HepG2 (cell line): Measurements from ENCODE around the gene GRB7. TPM values are rescaled to one million over a fixed set of nuclear protein-coding genes. Genes with fewer than 3 reads are reported as not detected.

Experiments used
- ATAC-seq: fragments of 200-7000 bp; cut with Tn5 transposase; 3 replicates; pipeline ENCODE4 v1.9.1; 2020; ENCODE audit warnings: mild to moderate bottlenecking, moderate library complexity
- BruUV-seq: library from RNA; stranded (reverse); fragments of 400-500 nt; replicated peaks from 2 replicates; lab custom pipeline; 2021; lab: Mats Ljungman, UMichigan
- CTCF ChIA-PET: fragments of 300-600 bp; formaldehyde crosslinking; extraction: SDS; loops from one replicate; lab custom pipeline; 2021; ENCODE audit warnings: low total read pairs, inconsistent platforms, low intra/inter-chr PET ratio; lab: Yijun Ruan, JAX
- POLR2A ChIA-PET: fragments of 350-600 bp; sonication (Branson Sonifier 250); formaldehyde crosslinking; loops from one replicate; lab custom pipeline; 2020; ENCODE audit warnings: antibody characterized with exemption, inconsistent platforms; lab: Yijun Ruan, JAX
- DNase-seq: peaks from one replicate; pipeline ENCODE4 v3.0.0-alpha.2; 2015; ENCODE audit warnings: low spot score
- FAIRE-seq: peaks from 3 replicates; lab custom pipeline; 2011; peaks lifted over from hg19 to GRCh38; lab: Jason Lieb, UNC
- H2AFZ ChIP-seq: one replicate; pipeline ENCODE4 v1.6.1; 2011; ENCODE audit warnings: low read length, inconsistent platforms
- H3K27ac ChIP-seq: fragments of 300-600 bp; 3 replicates; pipeline ENCODE4 v1.8.0; 2011; ENCODE audit warnings: mixed run types, mild to moderate bottlenecking, mixed read lengths, low read length, inconsistent platforms; ENCODE audit not compliant: insufficient read depth; ENCODE audit errors: extremely low read length
- H3K27me3 ChIP-seq, 2 experiments: fragments of 200-600 bp in 1 of 2; 2 replicates in 1 of 2; 3 replicates in 1 of 2; pipeline versions ENCODE4 v1.6.0 to v1.8.0; 2011; ENCODE audit warnings: low read length in 2 of 2, mild to moderate bottlenecking in 2 of 2, moderate library complexity in 2 of 2, inconsistent platforms in 1 of 2; ENCODE audit not compliant: insufficient read depth in 2 of 2, control insufficient read depth in 1 of 2
- H3K36me3 ChIP-seq, 2 experiments: fragments of 200-600 bp in 1 of 2; replicated peaks in 1 of 2; 2 replicates in 1 of 2; 3 replicates in 1 of 2; pipeline versions ENCODE4 v1.5.1 to v1.8.0; 2011; ENCODE audit warnings: low read length in 2 of 2, inconsistent platforms in 1 of 2; ENCODE audit not compliant: insufficient read depth in 2 of 2, control insufficient read depth in 1 of 2
- H3K4me1 ChIP-seq: 2 replicates; pipeline ENCODE4 v1.5.1; 2012; ENCODE audit warnings: low read length, inconsistent platforms; ENCODE audit not compliant: insufficient read depth
- H3K4me2 ChIP-seq: 2 replicates; pipeline ENCODE4 v1.6.0; 2011; ENCODE audit warnings: low read depth, low read length, inconsistent platforms
- H3K4me3 ChIP-seq, 3 experiments: fragments of 200-600 bp in 1 of 3; sonication (generic), shearing (Covaris generic) in 1 of 3; replicated peaks in 1 of 3; 2 replicates each; pipeline ENCODE4 v1.5.1; 2011 to 2016; ENCODE audit warnings: low read length in 3 of 3, inconsistent platforms in 2 of 3, low read depth in 2 of 3, mild to moderate bottlenecking in 2 of 3, control low read depth in 1 of 3, mixed read lengths in 1 of 3; ENCODE audit not compliant: insufficient read depth in 1 of 3
- H3K79me2 ChIP-seq: one replicate; pipeline ENCODE4 v1.6.1; 2011; ENCODE audit warnings: low read length, inconsistent platforms; ENCODE audit not compliant: insufficient read depth
- H3K9ac ChIP-seq: 2 replicates; pipeline ENCODE4 v1.6.0; 2011; ENCODE audit warnings: mild to moderate bottlenecking, low read depth, low read length, inconsistent platforms; ENCODE audit not compliant: insufficient read depth
- H3K9me3 ChIP-seq: 2 replicates; pipeline ENCODE4 v1.5.1; 2012; ENCODE audit warnings: mild to moderate bottlenecking, low read length
- H4K20me1 ChIP-seq: 2 replicates; pipeline ENCODE4 v1.6.0; 2011; ENCODE audit warnings: inconsistent platforms, mild to moderate bottlenecking, low read length, moderate library complexity; ENCODE audit not compliant: insufficient read depth
- BRD4 ChIP-seq: sonication (generic); formaldehyde crosslinking; IDR thresholded peaks from 2 replicates; pipeline ENCODE4 v1.4.0; 2020; ENCODE audit warnings: missing genetic modification reagents
- EZH2 ChIP-seq: conservative IDR thresholded peaks from 2 replicates; pipeline ENCODE4 v1.6.1; 2012; ENCODE audit warnings: mild to moderate bottlenecking, low read depth, low read length, moderate library complexity
- MTA3 ChIP-seq: sonication (generic); formaldehyde crosslinking; IDR thresholded peaks from 2 replicates; pipeline ENCODE4 v1.4.0; 2020; ENCODE audit warnings: missing genetic modification reagents
- POLR2A ChIP-seq, 2 experiments: IDR thresholded peaks; 2 replicates each; pipeline ENCODE4 v1.6.1; 2011; ENCODE audit warnings: low read depth in 2 of 2, low read length in 2 of 2, mild to moderate bottlenecking in 1 of 2, moderate library complexity in 1 of 2; ENCODE audit not compliant: insufficient read depth in 1 of 2
- POLR2AphosphoS5 ChIP-seq: IDR thresholded peaks from 2 replicates; pipeline ENCODE4 v1.6.1; 2012; ENCODE audit warnings: low read depth, low read length
- REXO4 ChIP-seq: sonication (generic); formaldehyde crosslinking; IDR thresholded peaks from 2 replicates; pipeline ENCODE4 v1.8.0; 2022; ENCODE audit warnings: missing genetic modification reagents, mild to moderate bottlenecking, borderline replicate concordance
- RFX3 ChIP-seq: IDR thresholded peaks from 2 replicates; pipeline ENCODE4 v1.6.1; 2016; ENCODE audit warnings: missing biosample characterization, missing genetic modification reagents
- ZBTB2 ChIP-seq: sonication (generic); formaldehyde crosslinking; IDR thresholded peaks from 2 replicates; pipeline ENCODE4 v1.8.0; 2022; ENCODE audit warnings: low read depth, missing genetic modification reagents
- ZNF225 ChIP-seq: sonication (generic); formaldehyde crosslinking; IDR thresholded peaks from 2 replicates; pipeline ENCODE4 v1.4.0; 2020; ENCODE audit warnings: mild to moderate bottlenecking, missing genetic modification reagents
- ZNF3 ChIP-seq: IDR thresholded peaks from 2 replicates; pipeline ENCODE4 v1.7.0; 2017; ENCODE audit warnings: inconsistent platforms
- ZNF432 ChIP-seq: sonication (generic); formaldehyde crosslinking; IDR thresholded peaks from 2 replicates; pipeline ENCODE4 v1.5.0; 2020; ENCODE audit warnings: missing genetic modification reagents, mild to moderate bottlenecking, borderline replicate concordance
- ZNF646 ChIP-seq: sonication (generic); formaldehyde crosslinking; IDR thresholded peaks from 2 replicates; pipeline ENCODE4 v1.9.0; 2021; ENCODE audit warnings: mild to moderate bottlenecking, missing genetic modification reagents
- WGBS: methylation state at CpG from one replicate; pipeline ENCODE4 v1.1.6; 2017; ENCODE audit warnings: low lambda C conversion rate; 5-methylcytosine and 5-hydroxymethylcytosine counted together
- in situ Hi-C: cut with HindIII; loops from 2 replicates; pipeline ENCODE4 v1.10.0; 2017; ENCODE audit warnings: low pct_unique_long_range_greater_than_20kb; ENCODE audit not compliant: extremely low pct_ligation_motif_present
- intact Hi-C: fragments of 100-400 bp; cut with micrococcal nuclease; formaldehyde crosslinking; loops from one replicate; pipeline ENCODE4 v1.10.0; 2022; ENCODE audit not compliant: unreplicated experiment
- polyA plus RNA-seq, 8 experiments: library from polyadenylated mRNA; depleted of rRNA in 3 of 8; stranded (reverse) in 7 of 8; unstranded in 1 of 8; fragments of >200 nt; fragmentation: Illumina TruSeq in 4 of 8; extraction: Trizol in 4 of 8; gene quantifications; 2 replicates each; pipeline versions ENCODE4 v1.2.1 to v1.2.3, GENCODE V29; 2011 to 2016; ENCODE audit warnings: low read depth in 4 of 8, missing spikeins in 1 of 8, mixed read lengths in 1 of 8; ENCODE audit not compliant: insufficient read depth in 1 of 8
- total RNA-seq, 5 experiments: library from RNA; depleted of rRNA; stranded (reverse); fragments of >200 nt; fragmentation: Illumina TruSeq; extraction: Trizol; gene quantifications; 2 replicates each; pipeline ENCODE4 v1.2.3, GENCODE V29; 2016; ENCODE audit warnings: low read depth in 1 of 5
- TF ChIP-seq, protein P1 (sequence below): sonication (generic); formaldehyde crosslinking; IDR thresholded peaks from 2 replicates; pipeline ENCODE4 v1.5.1; 2020; ENCODE audit warnings: missing genetic modification reagents, mild to moderate bottlenecking, borderline replicate concordance
- TF ChIP-seq, protein P2 (sequence below): IDR thresholded peaks from 2 replicates; pipeline ENCODE4 v1.6.1; 2016; ENCODE audit warnings: missing compliant biosample characterization, missing genetic modification reagents, borderline replicate concordance

GRB7 gene
- total and polyA plus RNA-seq, 2 of the 13 experiments (the other 11 are each of a cell fraction or from before 2014, with no cell fraction given), result 60.2 to 77.7 TPM

GRCh38 chr17:39792526-39793221 is 54.9 kb downstream of the GRB7 start:
- H3K4me1 ChIP-seq, result no peaks in the 10 kb centered on the region
- H3K9me3 ChIP-seq, result no peaks in the 10 kb centered on the region
- in situ Hi-C loops, result no loop called here
- no peak overlapping the region for H3K9ac ChIP-seq
- 19% methylated on average over 10 of the region's 10 CpGs for WGBS
- ATAC-seq (no peak), DNase-seq (no peak), FAIRE-seq (no peak)
- no peaks in the 10 kb centered on the region for H4K20me1 ChIP-seq
- H3K4me3 ChIP-seq, result no peak overlapping the region
- no peaks in the 10 kb centered on the region for H3K27me3 ChIP-seq
- no peak overlapping the region for H3K4me2 ChIP-seq
- intact Hi-C loops, result no loop called here
- POLR2A ChIA-PET, result no interaction called here
- H3K36me3 ChIP-seq, result no peaks in the 10 kb centered on the region
- CTCF ChIA-PET, result no interaction called here
- BruUV-seq, result no TSS peak
- no peak overlapping the region for H2AFZ ChIP-seq
- H3K27ac ChIP-seq, result no peak overlapping the region
- no peaks in the 10 kb centered on the region for H3K79me2 ChIP-seq
- TF ChIP-seq RFX3, result no peak
- TF ChIP-seq, protein P1, sequence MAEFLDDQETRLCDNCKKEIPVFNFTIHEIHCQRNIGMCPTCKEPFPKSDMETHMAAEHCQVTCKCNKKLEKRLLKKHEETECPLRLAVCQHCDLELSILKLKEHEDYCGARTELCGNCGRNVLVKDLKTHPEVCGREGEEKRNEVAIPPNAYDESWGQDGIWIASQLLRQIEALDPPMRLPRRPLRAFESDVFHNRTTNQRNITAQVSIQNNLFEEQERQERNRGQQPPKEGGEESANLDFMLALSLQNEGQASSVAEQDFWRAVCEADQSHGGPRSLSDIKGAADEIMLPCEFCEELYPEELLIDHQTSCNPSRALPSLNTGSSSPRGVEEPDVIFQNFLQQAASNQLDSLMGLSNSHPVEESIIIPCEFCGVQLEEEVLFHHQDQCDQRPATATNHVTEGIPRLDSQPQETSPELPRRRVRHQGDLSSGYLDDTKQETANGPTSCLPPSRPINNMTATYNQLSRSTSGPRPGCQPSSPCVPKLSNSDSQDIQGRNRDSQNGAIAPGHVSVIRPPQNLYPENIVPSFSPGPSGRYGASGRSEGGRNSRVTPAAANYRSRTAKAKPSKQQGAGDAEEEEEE, result no peak
- no peak for TF ChIP-seq EZH2
- TF ChIP-seq, protein P2, sequence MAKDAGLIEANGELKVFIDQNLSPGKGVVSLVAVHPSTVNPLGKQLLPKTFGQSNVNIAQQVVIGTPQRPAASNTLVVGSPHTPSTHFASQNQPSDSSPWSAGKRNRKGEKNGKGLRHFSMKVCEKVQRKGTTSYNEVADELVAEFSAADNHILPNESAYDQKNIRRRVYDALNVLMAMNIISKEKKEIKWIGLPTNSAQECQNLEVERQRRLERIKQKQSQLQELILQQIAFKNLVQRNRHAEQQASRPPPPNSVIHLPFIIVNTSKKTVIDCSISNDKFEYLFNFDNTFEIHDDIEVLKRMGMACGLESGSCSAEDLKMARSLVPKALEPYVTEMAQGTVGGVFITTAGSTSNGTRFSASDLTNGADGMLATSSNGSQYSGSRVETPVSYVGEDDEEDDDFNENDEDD (CRISPR knock-in tag), result no peak
- no peak for TF ChIP-seq POLR2AphosphoS5
- no peak for TF ChIP-seq REXO4 (CRISPR knock-in tag)
- TF ChIP-seq ZNF432 (CRISPR knock-in tag), result no peak
- no peak for TF ChIP-seq ZNF3 (CRISPR knock-in tag)
- TF ChIP-seq ZNF225, result no peak
- TF ChIP-seq ZNF646 (CRISPR knock-in tag), result no peak
- no peak for TF ChIP-seq ZBTB2 (CRISPR knock-in tag)
- no peak for TF ChIP-seq POLR2A (IDR thresholded peaks at IDR 0.05; ENCODE audit: insufficient read depth in 1 of 2, low read depth in 2 of 2, low read length in 2 of 2)
- TF ChIP-seq BRD4 (CRISPR knock-in tag), result no peak
- TF ChIP-seq MTA3 (CRISPR knock-in tag), result no peak
